Activated CD8-positive, alpha-beta memory T cell treated with anti-CD3 and anti-CD28 coated beads for 24 hours (primary cell): ENCODE data around the gene MARCHF3.

ENCODE experiments used
- DNase-seq: peaks from one replicate; pipeline ENCODE4 v3.0.0-alpha.2; 2020

The MARCHF3 gene

DNA sequence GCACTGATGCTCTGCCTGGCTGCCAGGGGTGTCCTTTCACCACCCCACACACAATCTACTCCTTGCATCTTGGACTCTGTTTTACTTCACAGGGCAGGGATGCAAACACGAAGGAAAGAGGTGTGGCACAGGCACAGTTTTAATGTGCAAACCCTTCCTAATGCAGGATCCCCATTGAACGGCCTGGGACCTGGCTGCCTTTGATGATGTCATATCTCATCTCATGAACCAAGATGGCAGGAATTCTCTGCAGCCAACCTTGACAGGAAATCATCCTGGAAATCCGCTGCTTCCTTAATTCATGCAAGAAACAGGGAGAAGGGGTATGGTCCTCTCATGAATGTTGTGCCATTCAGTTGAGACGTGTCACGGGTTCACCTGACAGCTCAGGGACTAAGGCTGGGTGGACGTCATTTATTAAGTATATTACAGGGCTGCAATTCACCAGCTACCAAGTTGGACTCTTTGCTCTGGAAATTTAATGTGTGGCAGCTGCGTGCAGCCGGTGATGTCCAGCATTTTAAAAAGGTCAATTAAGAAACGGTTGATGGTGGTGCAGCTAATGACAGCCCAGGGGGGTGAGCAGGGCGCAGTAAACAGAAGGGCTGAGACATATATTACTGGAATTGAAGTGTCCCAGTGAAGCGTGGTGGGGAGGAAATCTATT lies 161.9 kb downstream of the MARCHF3 start:
- DNase-seq: no peak

DNA sequence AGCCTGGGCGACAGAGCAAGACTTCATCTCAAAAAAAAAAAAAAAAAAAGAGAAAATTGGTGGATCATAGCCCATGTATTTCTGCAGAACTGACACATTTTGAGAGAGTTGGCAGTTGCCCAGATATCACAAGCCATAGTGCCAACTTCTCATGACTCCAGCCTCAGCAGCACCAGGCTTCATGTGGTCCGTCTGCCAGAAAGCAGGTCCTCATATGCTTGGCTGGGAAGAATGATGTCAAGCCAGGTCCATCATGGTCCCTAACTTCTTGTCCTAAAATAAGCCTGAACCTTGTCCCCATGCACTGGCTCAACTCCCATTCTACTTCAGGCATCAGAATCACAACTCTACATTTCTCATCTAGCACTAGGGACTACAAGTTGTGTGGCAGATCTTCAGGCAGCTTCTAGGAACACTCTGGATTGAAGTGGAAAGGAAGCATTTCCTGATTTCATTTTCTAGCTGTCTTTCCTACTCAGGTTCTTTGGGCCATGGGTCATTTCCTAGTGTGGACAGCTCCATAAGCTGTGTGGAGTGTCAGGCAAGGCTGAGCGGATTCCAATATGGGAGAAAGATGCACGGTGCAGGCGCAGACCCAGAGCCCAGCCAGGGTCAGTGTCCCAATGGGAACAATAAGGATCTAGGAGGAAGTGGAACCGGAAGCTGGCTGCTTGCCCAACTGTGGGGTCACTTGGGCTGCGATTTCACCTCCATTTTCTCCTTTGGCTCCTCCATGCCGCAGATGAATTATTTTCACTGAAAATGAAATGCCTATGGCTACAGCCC lies 163.3 kb downstream of the MARCHF3 start:
- no peak for DNase-seq

DNA sequence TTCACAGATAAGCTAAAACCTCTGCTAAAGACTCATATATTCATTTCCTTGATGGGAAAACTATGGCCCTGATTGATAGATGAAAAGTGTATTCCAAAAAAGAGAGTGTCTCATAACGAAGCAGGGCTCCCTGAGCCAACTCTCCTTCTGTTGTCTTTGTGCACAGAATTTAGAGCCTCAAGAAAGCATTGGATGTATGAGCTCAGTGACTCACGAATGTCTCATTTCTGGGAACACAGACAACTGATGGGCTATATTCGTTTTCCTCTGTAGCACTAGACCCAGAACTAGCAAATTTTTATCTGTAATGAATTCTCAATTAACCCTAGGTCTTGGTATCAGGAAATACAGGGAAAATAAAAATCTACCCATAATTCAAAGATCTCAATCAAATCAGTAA lies 165.1 kb downstream of the MARCHF3 start:
- DNase-seq: no peak

DNA sequence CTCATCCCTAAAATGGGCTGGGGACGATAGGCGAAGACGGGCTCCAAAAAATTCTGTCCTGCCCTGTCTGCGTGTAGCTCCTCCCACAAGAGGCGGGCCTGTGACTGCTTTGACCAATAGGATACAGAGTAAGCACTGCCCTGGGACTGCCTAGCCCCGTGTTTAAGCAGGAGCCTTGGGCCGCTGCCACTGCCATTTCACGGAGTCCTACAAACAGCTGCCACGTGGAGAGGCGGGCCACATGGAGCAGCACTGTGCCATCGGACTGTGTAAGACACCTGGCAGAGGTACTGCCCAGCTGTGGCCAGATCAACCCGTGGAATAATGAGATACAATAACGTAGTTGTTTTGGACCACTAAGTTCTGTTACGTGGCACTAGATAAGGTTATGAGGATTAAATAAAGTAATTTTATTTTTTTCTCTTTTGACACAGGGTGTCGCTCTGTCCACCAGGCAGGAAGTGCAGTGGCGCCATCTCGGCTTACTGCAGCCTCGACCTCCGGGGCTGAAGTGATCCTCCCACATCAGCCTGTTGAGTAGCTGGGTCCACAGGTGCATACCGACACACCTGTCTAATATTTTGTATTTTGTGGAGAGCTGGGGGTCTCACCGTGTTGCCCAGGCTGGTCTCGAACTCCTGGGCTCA lies 166.2 kb downstream of the MARCHF3 start:
- DNase-seq: no peak

DNA sequence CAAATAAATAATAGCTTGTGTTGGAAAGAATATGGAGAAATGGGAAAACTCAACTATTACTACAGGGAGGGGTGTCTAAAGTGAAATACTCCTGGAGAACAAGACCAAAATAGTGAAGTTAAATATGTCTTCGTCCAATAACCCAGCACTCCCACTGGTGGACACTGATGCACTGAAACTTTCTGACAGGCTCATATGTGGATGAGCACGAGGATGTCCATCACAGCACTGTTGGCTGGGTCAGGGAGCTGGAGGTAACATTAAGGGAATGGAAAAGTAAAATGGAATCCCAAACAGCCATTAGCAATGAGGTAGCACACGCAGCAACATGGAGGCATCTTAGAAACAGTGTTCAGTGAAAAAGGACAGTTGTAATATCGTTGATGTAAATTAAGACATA lies 167.0 kb downstream of the MARCHF3 start:
- DNase-seq: no peak

DNA sequence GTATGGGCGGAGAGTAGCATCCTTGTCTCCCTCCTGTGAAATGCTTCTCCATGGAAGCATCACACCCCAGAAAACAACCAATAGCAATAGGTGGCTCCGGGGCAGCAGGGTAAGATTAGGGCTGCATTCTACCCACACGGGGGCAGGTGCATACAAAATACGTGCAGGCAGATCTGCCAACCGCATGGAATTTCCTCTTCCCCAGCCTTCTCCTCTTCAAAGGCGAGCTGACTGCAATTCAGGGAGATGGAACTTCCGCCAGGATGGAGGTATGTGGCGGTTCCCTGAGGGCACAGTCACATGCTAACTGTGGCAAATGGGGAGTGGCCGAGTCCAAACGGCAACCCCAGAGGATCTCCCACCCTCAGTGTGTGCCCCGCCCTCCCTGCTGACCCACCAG lies 171.9 kb downstream of the MARCHF3 start:
- no peak for DNase-seq

DNA sequence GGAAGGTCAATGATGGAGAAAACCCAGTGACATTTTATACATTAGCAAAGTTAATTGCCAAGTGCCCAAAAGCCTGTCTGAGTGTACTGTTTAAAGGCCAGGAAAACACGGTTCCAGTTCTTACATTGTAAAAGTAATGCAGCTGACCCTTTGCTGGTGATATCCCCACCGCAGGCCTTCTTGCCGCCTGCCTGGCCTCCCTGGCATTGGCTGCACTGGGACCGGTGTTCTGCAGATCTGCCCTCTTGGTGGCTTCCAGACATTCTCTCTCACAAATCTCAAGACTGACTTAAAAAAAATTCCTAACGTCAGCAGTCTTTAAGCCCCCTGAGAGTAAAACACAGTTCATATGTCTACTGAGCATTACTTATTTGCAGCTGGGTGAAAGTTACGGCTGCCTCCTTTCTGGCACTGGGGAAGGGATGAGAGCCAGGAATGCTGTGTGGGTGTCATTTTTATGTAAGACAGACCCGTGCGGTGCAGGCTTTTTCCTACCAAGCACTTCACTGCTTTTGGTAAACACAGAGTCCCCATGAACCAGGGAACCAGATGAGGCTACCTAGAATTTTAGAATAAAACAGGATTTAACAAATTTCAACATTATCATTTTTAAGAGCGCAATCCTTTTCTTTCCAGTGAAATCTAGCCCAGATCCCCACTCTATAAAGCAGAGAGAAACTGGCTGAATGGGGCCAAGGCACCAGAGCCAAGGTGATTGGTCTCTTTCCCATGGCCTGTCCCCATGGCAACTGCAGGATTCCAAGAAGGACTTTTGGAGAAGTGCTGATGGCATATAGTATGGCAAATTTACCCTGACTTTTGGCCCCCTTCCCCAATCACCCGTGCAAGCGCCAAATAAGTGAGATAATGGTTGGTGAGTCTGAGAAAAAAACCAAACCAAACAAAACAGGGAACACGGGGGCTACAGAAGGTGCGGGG lies 172.6 kb downstream of the MARCHF3 start:
- no peak for DNase-seq

DNA sequence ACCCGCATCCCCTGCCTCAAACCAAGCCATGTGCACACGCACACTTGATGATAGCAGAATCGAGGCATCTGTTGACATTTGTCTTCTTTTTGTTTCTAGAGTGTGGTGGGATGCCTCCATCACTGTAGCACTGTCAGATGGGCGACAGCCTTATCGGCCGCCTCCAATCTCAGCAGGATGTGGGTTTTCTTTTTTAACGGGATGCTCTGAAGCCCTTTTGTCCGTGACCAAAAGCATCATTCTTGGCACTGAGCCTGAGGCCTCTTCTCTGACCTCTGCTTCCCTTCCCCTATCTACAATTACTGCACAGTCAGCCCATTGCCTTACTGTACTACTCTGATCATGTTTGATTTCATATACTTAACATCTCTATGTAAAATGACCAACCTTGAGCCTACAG lies 175.1 kb downstream of the MARCHF3 start:
- no peak for DNase-seq

DNA sequence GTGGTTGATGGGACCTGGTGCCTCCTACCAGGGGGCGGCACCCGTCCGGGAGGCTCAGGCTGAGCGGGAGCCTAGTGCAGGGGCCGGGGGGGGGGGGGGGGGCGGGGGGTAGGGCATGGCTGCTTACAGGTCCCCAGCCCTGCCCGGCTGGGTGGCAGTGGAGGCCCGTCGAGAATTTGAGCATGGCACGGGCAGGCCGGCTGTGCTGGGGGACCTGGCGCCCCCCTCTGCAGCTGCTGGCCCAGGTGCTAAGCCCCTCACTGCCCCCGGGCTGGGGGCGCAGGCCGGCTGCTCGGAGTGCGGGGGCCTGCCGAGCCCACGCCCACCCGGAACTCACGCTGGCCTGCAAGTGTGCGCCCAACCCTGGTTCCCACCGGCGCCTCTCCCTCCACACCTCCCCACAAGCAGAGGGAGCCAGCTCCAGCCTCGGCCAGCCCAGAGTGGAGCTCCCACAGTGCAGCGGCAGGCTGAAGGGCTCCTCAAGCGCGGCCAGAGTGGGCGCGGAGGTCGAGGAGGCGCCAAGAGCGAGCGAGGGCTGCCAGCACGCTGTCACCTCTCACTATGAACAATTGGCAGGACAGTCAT lies 175.7 kb downstream of the MARCHF3 start:
- no peak for DNase-seq

DNA sequence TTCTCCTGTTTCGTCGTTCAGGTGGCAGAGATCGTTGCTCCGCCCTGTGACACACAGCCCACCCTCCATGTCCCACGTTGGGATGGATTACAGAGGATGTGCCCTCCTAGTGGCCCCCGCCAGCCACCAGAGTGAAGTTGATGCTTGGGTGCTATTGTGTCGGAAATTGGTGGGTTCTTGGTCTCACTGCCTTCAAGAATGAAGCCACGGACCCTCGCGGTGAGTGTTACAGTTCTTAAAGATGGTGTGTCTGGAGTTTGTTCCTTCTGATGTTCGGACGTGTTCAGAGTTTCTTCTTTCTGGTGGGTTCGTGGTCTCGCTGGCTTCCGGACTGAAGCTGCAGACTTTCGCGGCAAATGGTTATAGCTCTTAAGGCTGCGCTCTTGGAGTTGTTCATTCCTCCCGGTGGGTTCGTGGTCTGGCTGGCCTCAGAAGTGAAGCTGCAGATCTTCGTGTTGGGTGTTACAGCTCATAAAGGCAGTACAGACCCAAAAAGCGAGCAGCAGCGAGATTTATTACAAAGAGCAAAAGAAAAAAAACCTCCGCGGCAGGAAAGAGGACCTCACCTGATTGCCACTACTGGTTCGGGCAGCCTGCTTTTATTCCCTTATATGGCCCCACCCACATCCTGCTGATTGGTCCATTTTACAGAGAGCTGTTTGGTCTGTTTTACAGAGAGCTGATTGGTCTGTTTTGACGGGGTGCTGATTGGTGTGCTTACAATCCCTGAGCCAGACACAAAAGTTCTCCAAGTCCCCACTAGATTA lies 176.6 kb downstream of the MARCHF3 start:
- peak; percentile 66 for DNase-seq

DNA sequence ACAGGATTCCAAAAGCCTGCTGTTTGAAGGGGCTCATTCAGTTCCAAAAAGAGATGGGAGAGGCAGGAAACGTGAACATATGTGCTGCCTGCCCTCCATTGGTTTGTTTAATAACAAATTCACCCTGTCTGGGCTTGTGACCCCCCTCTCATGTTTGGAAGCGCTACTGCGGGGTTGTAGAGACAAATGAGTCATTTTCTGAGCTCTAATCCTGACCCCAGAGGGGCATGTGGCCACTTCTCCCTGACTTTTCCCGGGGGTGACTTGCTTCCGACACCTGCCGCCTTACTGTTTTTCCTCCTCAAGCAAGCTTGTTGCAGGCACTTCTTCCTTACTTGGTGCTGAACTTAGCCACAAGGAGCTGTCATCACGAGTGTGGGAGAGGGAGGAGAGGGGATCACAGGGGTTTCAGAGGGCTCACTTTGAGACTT lies 177.5 kb downstream of the MARCHF3 start:
- DNase-seq: no peak

DNA sequence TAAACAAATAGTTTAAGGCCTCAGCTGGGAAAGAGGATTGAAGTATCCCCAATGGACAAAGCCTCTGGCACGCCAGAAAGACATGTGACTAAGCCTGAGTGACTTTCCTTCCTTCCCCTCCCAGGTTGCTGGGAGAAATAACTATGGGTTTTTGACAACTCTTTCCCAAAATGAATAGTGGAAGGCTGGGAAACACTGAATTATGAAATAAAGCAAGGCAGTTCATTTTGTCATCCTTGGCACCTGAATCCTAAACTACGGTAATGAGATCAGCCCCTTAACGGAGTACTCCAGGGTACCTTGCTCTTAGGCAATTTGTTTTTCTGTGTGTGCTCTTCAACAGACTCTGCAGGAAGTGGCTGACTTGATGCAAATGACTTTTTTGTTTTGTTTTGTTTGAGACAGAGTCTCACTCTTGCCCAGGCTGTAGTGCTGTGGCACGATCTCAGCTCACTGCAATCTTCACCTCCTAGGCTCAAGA lies 178.2 kb downstream of the MARCHF3 start:
- DNase-seq: no peak

DNA sequence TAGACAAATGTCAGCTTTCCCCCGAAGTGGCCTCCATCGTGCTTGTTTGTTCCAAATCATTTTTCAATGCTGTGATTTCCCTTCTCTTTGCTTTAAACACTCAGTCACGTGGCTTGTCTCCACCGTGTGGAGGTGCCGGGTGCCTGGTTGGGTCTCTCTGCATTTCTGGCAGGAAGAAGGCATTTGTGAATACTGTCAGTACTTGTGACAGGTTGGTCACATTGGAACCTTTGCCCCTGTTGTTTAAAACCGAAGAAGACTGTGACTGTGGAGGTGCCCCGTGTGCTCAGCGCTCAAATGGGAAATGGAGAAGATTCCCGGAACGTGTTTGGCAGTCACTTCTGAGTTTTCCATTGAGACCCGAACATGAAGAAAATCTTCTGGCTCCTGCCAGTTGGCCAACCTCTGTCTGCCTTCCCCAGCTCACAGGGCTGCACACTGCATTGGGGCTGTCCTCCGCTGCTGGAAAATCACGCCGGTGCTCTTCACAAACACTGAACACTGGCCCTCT lies 178.8 kb downstream of the MARCHF3 start:
- DNase-seq: no peak

DNA sequence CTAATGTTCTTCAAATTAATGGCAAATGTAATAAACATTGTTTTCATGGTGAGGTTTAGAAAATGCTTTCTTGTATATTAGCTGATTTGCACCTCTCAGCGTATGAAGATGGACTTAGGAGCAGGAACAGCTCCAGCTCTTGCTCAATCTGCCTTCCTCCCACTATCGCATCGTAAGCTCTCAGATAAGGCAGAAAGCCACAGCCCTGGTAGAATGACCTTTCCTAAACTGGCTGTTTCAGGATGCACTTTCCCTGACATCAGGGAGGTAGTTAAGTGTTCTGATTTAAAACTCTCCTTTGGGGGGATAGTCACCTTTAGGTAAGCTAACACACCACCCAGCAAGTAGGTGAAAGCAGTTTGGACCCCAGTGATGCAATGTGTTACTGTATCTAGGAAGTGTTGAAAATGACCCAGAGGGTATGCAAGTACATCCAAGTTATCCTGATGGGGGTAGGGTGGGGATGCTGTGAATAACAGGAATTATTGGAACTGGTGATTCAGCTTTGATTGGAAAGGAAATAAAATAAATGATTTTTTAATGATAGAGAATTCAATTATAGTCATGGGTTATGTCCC lies 181.2 kb downstream of the MARCHF3 start:
- no peak for DNase-seq

DNA sequence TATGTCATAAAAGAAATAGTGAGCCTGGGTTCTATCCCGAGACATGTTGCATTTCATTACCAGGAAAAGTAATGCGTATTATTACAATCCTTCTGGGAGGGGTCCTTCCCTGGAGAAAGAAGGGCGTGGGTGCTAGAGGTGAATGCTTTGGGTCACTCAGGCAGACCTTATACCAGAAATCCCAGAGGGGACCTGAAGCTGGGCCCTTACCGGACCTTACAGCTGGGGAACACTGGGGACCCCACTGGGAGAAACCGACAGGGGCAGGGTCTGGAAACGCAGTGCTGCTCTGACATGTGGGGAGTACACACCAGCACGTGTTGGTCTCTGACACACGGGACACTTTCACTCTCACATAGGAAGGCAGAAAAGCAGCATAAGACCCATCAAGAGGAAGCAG lies 182.1 kb downstream of the MARCHF3 start:
- no peak for DNase-seq

DNA sequence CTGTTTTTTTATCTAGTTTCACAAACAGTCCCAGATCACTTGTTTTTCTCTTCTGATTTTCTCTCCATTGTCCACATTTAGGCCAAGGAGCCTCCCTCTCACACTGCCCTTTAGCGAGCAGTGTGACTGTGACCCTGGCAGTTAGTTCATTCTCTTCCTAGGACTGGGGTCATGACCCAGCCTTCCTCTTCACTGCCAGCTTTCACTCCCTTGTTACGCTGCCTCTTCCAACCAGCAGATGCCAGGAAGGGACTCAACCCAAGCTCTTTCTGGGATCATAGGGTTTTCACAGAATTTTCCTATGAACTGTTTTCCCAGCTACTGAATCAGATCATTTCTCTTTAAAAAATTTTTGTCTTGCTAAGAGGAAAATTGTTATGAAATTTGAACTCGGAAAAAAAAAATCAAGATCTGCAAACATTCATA lies 182.5 kb downstream of the MARCHF3 start:
- DNase-seq: no peak

DNA sequence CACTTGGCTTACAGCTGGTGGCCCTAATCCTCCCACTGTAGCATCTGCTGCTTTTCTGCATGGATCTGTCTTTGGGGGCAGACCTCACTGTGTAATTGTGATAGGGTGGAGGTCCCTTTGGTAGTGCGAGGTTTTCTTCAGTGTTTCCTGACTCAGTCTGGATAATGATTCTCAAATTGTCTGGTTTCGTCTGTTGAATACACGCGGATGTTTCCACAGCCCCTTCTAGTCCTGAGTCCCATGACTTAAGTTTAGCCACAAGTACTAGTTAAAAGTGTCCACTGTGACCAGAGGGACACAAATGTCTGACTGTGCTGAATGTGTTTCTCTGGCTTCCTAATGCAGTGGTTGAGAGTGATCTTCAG lies 182.9 kb downstream of the MARCHF3 start:
- DNase-seq: no peak

DNA sequence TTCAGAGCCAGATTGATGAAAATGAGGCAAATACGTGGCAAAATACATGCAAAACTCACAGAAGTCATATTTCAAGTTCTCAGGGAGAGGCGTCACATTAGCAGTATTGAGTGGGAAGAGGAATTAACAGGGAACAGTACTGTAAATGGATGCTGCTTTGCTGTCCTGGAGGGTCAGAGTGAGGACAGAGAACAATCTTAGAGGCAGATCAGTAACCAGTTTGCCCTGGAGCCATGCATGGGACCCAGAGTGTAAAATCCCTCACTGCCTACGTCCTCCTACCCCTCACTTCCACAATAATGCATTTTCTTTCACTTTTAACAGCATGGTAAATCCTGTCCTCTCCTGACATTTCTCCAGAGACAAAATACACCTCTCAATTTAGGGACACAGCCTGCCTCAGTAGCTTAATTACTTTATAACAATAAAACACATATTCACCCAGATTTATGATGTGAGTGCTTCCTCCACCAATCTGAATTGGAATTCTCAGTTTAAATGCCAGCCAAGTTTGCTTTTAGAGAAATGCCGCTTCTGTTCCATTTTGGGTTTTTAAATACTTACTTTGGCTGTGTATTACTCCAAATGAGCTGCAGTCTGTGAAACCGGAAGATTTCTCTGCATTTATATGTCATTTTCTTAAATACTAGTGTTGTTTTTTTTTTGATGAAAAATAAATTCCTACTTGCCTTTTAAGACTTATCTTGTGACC lies 183.5 kb downstream of the MARCHF3 start:
- no peak for DNase-seq

DNA sequence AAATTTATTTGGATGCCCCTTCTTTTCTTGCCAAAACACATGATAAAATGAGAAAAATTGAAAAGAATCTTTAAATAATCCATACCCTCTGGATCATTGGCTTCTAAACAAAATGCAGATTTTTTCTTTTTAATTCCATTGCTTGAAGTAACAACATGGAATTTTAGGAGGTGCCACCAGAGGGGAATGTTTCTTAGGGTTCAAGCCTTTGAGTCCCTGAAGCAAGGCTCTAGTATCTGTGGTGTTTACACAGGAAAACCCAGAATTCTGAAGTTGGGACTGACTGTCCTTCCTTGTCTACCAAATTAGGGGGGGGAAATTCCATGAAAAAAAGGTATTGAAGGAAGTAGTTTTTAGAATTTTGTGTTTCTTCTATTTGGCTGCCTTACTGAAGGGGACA lies 184.0 kb downstream of the MARCHF3 start:
- no peak for DNase-seq

DNA sequence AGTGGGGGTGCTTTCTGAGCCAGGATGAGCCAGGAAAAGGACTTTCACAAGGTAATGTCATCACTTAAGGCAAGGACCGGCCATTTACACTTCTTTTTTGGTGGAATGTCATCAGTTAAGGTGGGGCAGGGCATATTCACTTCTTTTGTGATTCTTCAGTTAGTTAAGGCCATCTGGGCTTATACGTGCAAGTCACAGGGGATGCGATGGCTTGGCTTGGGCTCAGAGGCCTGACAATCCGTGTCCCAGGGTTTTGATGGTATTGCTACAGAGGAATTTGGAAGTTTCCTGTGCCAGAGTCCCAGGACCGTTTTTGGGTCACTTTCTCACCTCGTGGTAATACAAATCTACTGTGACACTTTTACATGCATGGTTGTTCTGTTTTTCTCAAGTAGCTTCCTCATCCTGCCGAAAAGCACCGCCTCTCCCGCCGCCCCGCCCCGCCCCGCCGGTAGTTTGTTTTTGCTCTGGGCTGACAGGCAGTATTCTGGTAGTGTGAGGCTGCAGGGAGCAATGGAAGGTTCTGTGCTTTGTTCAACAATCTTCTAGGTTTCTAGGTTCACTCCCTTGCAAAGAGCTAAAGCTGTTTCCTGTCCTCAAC lies 184.8 kb downstream of the MARCHF3 start:
- peak; percentile 74 for DNase-seq
